Prostate gland (tissue), 2 donors: Measurements from ENCODE around the gene PANX2. TPM values are rescaled to one million over a fixed set of nuclear protein-coding genes. Genes with fewer than 3 reads are reported as not detected.

Source experiments
- DNase-seq: peaks from one replicate; pipeline ENCODE4 v3.0.0-alpha.2; 2019; ENCODE audit warnings: low spot score
- H3K27ac ChIP-seq, 2 donors: fragments of 200-600 bp; sonication (generic); 2 replicates each; pipeline ENCODE4 v1.5.1; 2017 to 2019
- H3K27me3 ChIP-seq: fragments of 200-600 bp; sonication (generic); replicated peaks from 2 replicates; pipeline ENCODE4 v1.5.1; 2019; ENCODE audit not compliant: insufficient read depth
- H3K36me3 ChIP-seq, 2 donors: fragments of 200-600 bp; sonication (generic); 1 replicate in 1 of 2; 2 replicates in 1 of 2; pipeline versions ENCODE4 v1.5.1 to v1.8.1; 2017 to 2019
- H3K4me1 ChIP-seq: fragments of 200-600 bp; sonication (generic); replicated peaks from 2 replicates; pipeline ENCODE4 v1.5.1; 2019
- H3K4me3 ChIP-seq, 2 donors: fragments of 200-600 bp; sonication (generic); 2 replicates each; pipeline ENCODE4 v1.5.1; 2017 to 2019
- H3K9me3 ChIP-seq: fragments of 200-600 bp; sonication (generic); 2 replicates; pipeline ENCODE4 v1.5.1; 2017
- CTCF ChIP-seq, 4 experiments: fragments of 200-600 bp in 2 of 4; fragments of 450-650 bp in 2 of 4; sonication (generic) in 2 of 4; IDR thresholded peaks; 1 replicate in 3 of 4; 2 replicates in 1 of 4; pipeline ENCODE4 v1.5.1; 2016 to 2019; ENCODE audit warnings: antibody characterized with exemption in 4 of 4, mild to moderate bottlenecking in 2 of 4, moderate library complexity in 2 of 4
- POLR2A ChIP-seq: fragments of 450-650 bp; IDR thresholded peaks from one replicate; pipeline ENCODE4 v1.6.1; 2016; ENCODE audit warnings: antibody characterized with exemption, mild to moderate bottlenecking
- POLR2AphosphoS5 ChIP-seq: sonication (generic); formaldehyde crosslinking; IDR thresholded peaks from one replicate; pipeline ENCODE4 v1.6.1; 2017; ENCODE audit warnings: antibody characterized with exemption
- WGBS: methylation state at CpG from one replicate; pipeline ENCODE4 v1.1.5; 2018; 5-methylcytosine and 5-hydroxymethylcytosine counted together
- intact Hi-C: fragments of 100-400 bp; cut with DNase I; formaldehyde crosslinking; loops from one replicate; pipeline ENCODE4 v1.14.2; 2022
- total RNA-seq, 2 donors: library from RNA; depleted of rRNA; stranded (reverse); fragments of >200 nt; gene quantifications; one replicate each; pipeline ENCODE4 v1.1.0, GENCODE V29; 2016

PANX2 gene
- total RNA-seq, 2 donors from 2014 or later, result 7.5 to 9.5 TPM

- no peaks in the 10 kb centered on the region for H3K4me1 ChIP-seq
- no peaks in the 10 kb centered on the region for H3K9me3 ChIP-seq
- TF ChIP-seq POLR2A (no peak), POLR2AphosphoS5 (no peak), CTCF (IDR thresholded peaks at IDR 0.05) (no peak)
- H3K27ac ChIP-seq, result no peak overlapping the region
- H3K36me3 ChIP-seq, result peaks cover 25 to 35% of the 10 kb centered on the region in 2 donors
- 92% methylated on average over 52 of the region's 57 CpGs for WGBS
- no peak for DNase-seq
- no peak overlapping the region for H3K4me3 ChIP-seq
- no peaks in the 10 kb centered on the region for H3K27me3 ChIP-seq
- intact Hi-C loops, result no loop called here
Observed at GRCh38 chr22:50216684-50217520, 46.4 kb downstream of the PANX2 start.

- no peak for DNase-seq
- H3K4me3 ChIP-seq, result no peak overlapping the region
- H3K27ac ChIP-seq, result no peak overlapping the region
- no peaks in the 10 kb centered on the region for H3K4me1 ChIP-seq
- no peaks in the 10 kb centered on the region for H3K9me3 ChIP-seq
- H3K36me3 ChIP-seq, result peaks cover 29 to 42% of the 10 kb centered on the region in 2 donors
- intact Hi-C loops, result no loop called here
- no peak for TF ChIP-seq CTCF (IDR thresholded peaks at IDR 0.05)
- no peak for TF ChIP-seq POLR2A
- no peak for TF ChIP-seq POLR2AphosphoS5
- no peaks in the 10 kb centered on the region for H3K27me3 ChIP-seq
- 81% methylated on average over 19 of the region's 21 CpGs for WGBS
Observed at GRCh38 chr22:50217543-50218152, 47.1 kb downstream of the PANX2 start.

- intact Hi-C loops, result no loop called here
- Histone ChIP-seq H3K4me3 (no peak overlapping the region), H3K27me3 (no peaks in the 10 kb centered on the region), H3K27ac (no peak overlapping the region), H3K9me3 (no peaks in the 10 kb centered on the region), H3K4me1 (no peaks in the 10 kb centered on the region), H3K36me3 (peaks cover 32 to 44% of the 10 kb centered on the region in 2 donors)
- TF ChIP-seq POLR2AphosphoS5 (no peak), CTCF (IDR thresholded peaks at IDR 0.05) (no peak), POLR2A (no peak)
- WGBS, result 83% methylated on average over 43 of the region's 43 CpGs
- DNase-seq, result no peak
Observed at GRCh38 chr22:50218153-50218995, 47.8 kb downstream of the PANX2 start.

GRCh38 chr22:50218996-50219727, 48.6 kb downstream of the PANX2 start:
- H3K27me3 ChIP-seq, result no peaks in the 10 kb centered on the region
- WGBS, result 58% methylated on average over 41 of the region's 42 CpGs

More at GRCh38 chr22:50218996-50219727, 48.6 kb downstream of the PANX2 start:
- peak; percentile 97 for DNase-seq
- H3K9me3 ChIP-seq, result no peaks in the 10 kb centered on the region
- intact Hi-C loops, result no loop called here
- H3K36me3 ChIP-seq, result peaks cover 32 to 49% of the 10 kb centered on the region in 2 donors
- no peaks in the 10 kb centered on the region for H3K4me1 ChIP-seq
- H3K27ac ChIP-seq, result no peak overlapping the region
- TF ChIP-seq CTCF (IDR thresholded peaks at IDR 0.05) (peak in 1 of 4 experiments; percentile 17), POLR2AphosphoS5 (peak; percentile 95), POLR2A (no peak)
- H3K4me3 ChIP-seq, result no peak overlapping the region
